Neutrophil (primary cell): ENCODE measurements around the gene HSPA14.
"Not testable (repeated sequence)": the region's sequence is repeated elsewhere in the genome, so short reads cannot be mapped to it uniquely, and the experiment has no call there.

ENCODE experiments used
- H3K27ac ChIP-seq: fragments of 200-600 bp; sonication (generic); 2 replicates; pipeline ENCODE4 v1.5.1; 2016; ENCODE audit warnings: mild to moderate bottlenecking, moderate library complexity
- H3K27me3 ChIP-seq: fragments of 200-600 bp; sonication (generic); 2 replicates; pipeline ENCODE4 v1.6.0; 2016; ENCODE audit warnings: mild to moderate bottlenecking
- H3K36me3 ChIP-seq: fragments of 200-600 bp; sonication (generic); 2 replicates; pipeline ENCODE4 v1.5.1; 2017
- H3K4me1 ChIP-seq, 2 experiments: fragments of 200-600 bp in 1 of 2; sonication (generic) in 1 of 2; 1 replicate in 1 of 2; 2 replicates in 1 of 2; pipeline versions ENCODE4 v1.5.1 to v1.6.1; 2013 to 2016; ENCODE audit warnings: low read depth in 1 of 2, low read length in 1 of 2, mild to moderate bottlenecking in 1 of 2, moderate library complexity in 1 of 2; ENCODE audit not compliant: control insufficient read depth in 1 of 2, insufficient read depth in 1 of 2
- H3K4me3 ChIP-seq, 2 experiments: fragments of 200-600 bp in 1 of 2; sonication (generic) in 1 of 2; 1 replicate in 1 of 2; 2 replicates in 1 of 2; pipeline ENCODE4 v1.5.1; 2013 to 2016; ENCODE audit warnings: low read depth in 1 of 2, low read length in 1 of 2, mild to moderate bottlenecking in 1 of 2, moderate library complexity in 1 of 2
- H3K9me3 ChIP-seq: fragments of 200-600 bp; sonication (generic); 2 replicates; pipeline ENCODE4 v1.5.1; 2016
- CTCF ChIP-seq: fragments of 200-600 bp; sonication (generic); IDR thresholded peaks from 2 replicates; pipeline ENCODE4 v1.5.1; 2016; ENCODE audit warnings: antibody characterized with exemption

HSPA14 gene

DNA sequence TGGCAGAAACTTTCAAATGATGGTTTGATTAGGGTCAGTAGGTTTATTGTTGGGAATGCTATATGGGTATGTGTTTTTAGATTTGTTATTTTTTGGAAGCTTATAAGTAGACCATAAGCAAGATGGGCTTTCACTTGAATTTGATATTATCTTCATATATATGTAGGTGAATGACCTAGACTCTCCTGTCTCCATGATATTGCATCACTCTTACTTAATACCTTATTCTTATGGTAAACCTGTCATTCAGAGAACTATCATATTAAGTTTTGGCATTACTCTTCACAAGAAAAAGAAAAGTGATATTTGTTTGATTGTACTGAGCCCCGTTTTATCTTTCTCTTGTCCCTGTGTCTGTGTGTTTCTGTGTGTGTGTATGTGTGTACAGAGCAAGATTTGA lies 17.3 kb downstream of the HSPA14 start:
- Histone ChIP-seq H3K27ac (no peak overlapping the region), H3K9me3 (no peaks in the 10 kb centered on the region), H3K36me3 (peaks cover 21% of the 10 kb centered on the region), H3K4me3 (no peak overlapping the region), H3K27me3 (no peaks in the 10 kb centered on the region), H3K4me1 (peaks cover 9% of the 10 kb centered on the region in 2 experiments)
- no peak for TF ChIP-seq CTCF

GRCh38 chr10:14858338-14858960 lies 20.3 kb downstream of the HSPA14 start:
- Histone ChIP-seq H3K4me1 (peaks cover 9% of the 10 kb centered on the region in 2 experiments), H3K36me3 (peaks cover 14% of the 10 kb centered on the region), H3K4me3 (no peak overlapping the region), H3K27me3 (no peaks in the 10 kb centered on the region), H3K9me3 (no peaks in the 10 kb centered on the region), H3K27ac (no peak overlapping the region)
- no peak for TF ChIP-seq CTCF

GRCh38 chr10:14859043-14859442 lies 20.9 kb downstream of the HSPA14 start:
- Histone ChIP-seq H3K4me1 (peaks cover 9% of the 10 kb centered on the region in 2 experiments), H3K4me3 (no peak overlapping the region), H3K27ac (no peak overlapping the region), H3K27me3 (no peaks in the 10 kb centered on the region), H3K9me3 (no peaks in the 10 kb centered on the region), H3K36me3 (peaks cover 14% of the 10 kb centered on the region)
- no peak for TF ChIP-seq CTCF

DNA sequence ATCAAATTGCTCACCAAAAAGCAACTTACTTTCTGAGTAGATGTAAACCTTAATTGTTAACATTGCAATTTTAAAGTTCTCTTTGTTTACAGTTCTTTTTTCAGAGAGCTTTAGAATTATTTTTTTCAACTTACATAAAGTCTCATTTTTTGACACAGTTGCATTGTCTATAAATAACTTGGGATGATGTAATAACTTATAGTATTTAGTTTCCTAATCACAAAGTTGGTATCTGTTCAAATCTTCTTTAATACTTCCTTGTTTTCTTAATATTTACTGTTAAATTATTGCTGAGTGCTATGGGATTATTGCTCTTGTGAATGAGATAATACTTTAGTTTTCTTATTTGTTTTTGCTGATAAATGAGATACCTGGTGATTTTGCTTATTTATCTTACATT lies 21.7 kb downstream of the HSPA14 start:
- Histone ChIP-seq H3K4me1 (peaks cover 9% of the 10 kb centered on the region in 2 experiments), H3K27ac (no peak overlapping the region), H3K27me3 (no peaks in the 10 kb centered on the region), H3K36me3 (peaks cover 14% of the 10 kb centered on the region), H3K4me3 (no peak overlapping the region), H3K9me3 (no peaks in the 10 kb centered on the region)
- no peak for TF ChIP-seq CTCF

DNA sequence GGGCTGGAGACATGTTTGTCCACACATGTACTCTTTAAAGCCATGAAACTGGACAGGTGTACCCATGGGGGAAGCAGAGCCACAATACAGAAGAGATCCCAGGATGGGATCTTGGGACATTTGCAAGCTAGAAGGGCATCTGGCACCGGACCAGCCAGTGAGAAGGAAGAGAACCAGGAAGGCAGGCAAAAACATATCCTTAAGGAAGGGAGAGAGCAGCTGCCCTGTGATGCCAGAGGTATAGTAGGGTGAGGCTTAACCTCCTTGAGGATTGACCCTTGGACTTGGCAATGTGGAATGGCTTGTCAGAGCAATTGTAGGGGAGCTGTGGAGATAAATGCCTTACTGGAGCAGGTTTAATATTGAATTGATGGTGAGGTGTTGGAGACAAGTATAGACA lies 22.7 kb downstream of the HSPA14 start:
- H3K4me1 ChIP-seq = peaks cover 9% of the 10 kb centered on the region in 2 experiments
- no peaks in the 10 kb centered on the region for H3K27me3 ChIP-seq
- no peak for TF ChIP-seq CTCF
- no peak overlapping the region for H3K4me3 ChIP-seq
- peaks cover 8% of the 10 kb centered on the region for H3K36me3 ChIP-seq
- H3K27ac ChIP-seq = no peak overlapping the region
- H3K9me3 ChIP-seq = no peaks in the 10 kb centered on the region

GRCh38 chr10:14864466-14864865 lies 26.4 kb downstream of the HSPA14 start:
- H3K4me1 ChIP-seq, H3K27ac ChIP-seq, H3K9me3 ChIP-seq, H3K4me3 ChIP-seq, H3K27me3 ChIP-seq: not testable (repeated sequence)
- peaks cover 25% of the 10 kb centered on the region for H3K36me3 ChIP-seq

- not testable (repeated sequence) for H3K27ac ChIP-seq, H3K27me3 ChIP-seq, H3K4me3 ChIP-seq, H3K9me3 ChIP-seq, H3K4me1 ChIP-seq
- H3K36me3 ChIP-seq = peaks cover 29% of the 10 kb centered on the region
Observed at GRCh38 chr10:14864871-14865270, 26.8 kb downstream of the HSPA14 start.
